ENCODE data around the gene SYN1.

DNA sequence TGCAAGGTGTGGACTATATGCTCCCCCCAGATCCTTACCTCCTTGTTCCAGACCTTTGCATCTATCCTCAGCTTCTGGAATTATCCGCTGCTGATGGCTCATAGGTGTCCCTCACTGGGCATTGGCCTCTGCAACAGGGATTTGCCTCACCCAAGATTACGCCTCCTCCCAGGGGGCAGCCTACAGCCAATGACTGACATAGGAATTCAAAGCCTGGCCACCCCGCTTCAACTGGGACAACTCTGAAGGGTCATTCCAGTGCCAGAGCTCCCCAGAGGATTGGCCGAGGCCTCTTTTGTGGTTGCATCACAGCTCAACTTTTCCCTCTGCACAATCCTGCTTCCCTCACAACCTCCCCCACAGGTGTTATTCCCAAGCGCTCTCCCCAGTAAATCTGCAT, 5.0 kb downstream of the SYN1 start:
- TF ChIP-seq EP300 (IDR thresholded peaks at IDR 0.05; ENCODE audit: borderline replicate concordance) (no peak), TAF1 (IDR thresholded peaks at IDR 0.05; ENCODE audit: low read depth) (no peak), EGR1 (IDR thresholded peaks at IDR 0.05) (no peak), CEBPB (IDR thresholded peaks at IDR 0.05) (no peak), RAD21 (IDR thresholded peaks at IDR 0.05; ENCODE audit: low read depth) (no peak), YY1 (IDR thresholded peaks at IDR 0.05; ENCODE audit: low read depth) (no peak), ZBTB7A (IDR thresholded peaks at IDR 0.05; ENCODE audit: low read depth) (no peak), TCF12 (IDR thresholded peaks at IDR 0.05; ENCODE audit: low read depth) (no peak)
- TF ChIP-seq, protein P1, sequence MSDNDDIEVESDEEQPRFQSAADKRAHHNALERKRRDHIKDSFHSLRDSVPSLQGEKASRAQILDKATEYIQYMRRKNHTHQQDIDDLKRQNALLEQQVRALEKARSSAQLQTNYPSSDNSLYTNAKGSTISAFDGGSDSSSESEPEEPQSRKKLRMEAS (IDR thresholded peaks at IDR 0.05) = no peak
- TF ChIP-seq, protein P2, sequence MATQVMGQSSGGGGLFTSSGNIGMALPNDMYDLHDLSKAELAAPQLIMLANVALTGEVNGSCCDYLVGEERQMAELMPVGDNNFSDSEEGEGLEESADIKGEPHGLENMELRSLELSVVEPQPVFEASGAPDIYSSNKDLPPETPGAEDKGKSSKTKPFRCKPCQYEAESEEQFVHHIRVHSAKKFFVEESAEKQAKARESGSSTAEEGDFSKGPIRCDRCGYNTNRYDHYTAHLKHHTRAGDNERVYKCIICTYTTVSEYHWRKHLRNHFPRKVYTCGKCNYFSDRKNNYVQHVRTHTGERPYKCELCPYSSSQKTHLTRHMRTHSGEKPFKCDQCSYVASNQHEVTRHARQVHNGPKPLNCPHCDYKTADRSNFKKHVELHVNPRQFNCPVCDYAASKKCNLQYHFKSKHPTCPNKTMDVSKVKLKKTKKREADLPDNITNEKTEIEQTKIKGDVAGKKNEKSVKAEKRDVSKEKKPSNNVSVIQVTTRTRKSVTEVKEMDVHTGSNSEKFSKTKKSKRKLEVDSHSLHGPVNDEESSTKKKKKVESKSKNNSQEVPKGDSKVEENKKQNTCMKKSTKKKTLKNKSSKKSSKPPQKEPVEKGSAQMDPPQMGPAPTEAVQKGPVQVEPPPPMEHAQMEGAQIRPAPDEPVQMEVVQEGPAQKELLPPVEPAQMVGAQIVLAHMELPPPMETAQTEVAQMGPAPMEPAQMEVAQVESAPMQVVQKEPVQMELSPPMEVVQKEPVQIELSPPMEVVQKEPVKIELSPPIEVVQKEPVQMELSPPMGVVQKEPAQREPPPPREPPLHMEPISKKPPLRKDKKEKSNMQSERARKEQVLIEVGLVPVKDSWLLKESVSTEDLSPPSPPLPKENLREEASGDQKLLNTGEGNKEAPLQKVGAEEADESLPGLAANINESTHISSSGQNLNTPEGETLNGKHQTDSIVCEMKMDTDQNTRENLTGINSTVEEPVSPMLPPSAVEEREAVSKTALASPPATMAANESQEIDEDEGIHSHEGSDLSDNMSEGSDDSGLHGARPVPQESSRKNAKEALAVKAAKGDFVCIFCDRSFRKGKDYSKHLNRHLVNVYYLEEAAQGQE (IDR thresholded peaks at IDR 0.05; ENCODE audit: low read depth) = no peak

Data from Ishikawa (cell line).